GM12875 (cell line): ENCODE measurements around the gene ACTN1.

ENCODE experiments used
- H3K4me3 ChIP-seq: one replicate; pipeline ENCODE4 v1.5.1; 2011; ENCODE audit warnings: low read depth, low read length, control low read depth
- CTCF ChIP-seq: IDR thresholded peaks from 2 replicates; pipeline ENCODE4 v1.5.1; 2011; ENCODE audit warnings: low read depth, mild to moderate bottlenecking, control low read depth, inconsistent platforms, low read length, moderate library complexity, borderline replicate concordance; ENCODE audit not compliant: insufficient read depth

ACTN1 gene

GRCh38 chr14:68941820-68942219 is 37.3 kb downstream of the ACTN1 start:
- no peak for TF ChIP-seq CTCF
- no peak overlapping the region for H3K4me3 ChIP-seq

GRCh38 chr14:68940614-68941185 is 38.4 kb downstream of the ACTN1 start:
- H3K4me3 ChIP-seq: no peak overlapping the region
- TF ChIP-seq CTCF: no peak

GRCh38 chr14:68939893-68940613 is 39.0 kb downstream of the ACTN1 start:
- no peak overlapping the region for H3K4me3 ChIP-seq

GRCh38 chr14:68939181-68939892 is 39.8 kb downstream of the ACTN1 start:
- TF ChIP-seq CTCF: no peak
- no peak overlapping the region for H3K4me3 ChIP-seq

More at GRCh38 chr14:68939893-68940613, 39.0 kb downstream of the ACTN1 start:
- no peak for TF ChIP-seq CTCF

GRCh38 chr14:68938271-68939150 is 40.6 kb downstream of the ACTN1 start:
- no peak for TF ChIP-seq CTCF
- H3K4me3 ChIP-seq: no peak overlapping the region

- no peak for TF ChIP-seq CTCF
- H3K4me3 ChIP-seq: no peak overlapping the region
Observed at GRCh38 chr14:68937471-68938270, 41.4 kb downstream of the ACTN1 start.
